Astrocyte of the cerebellum (primary cell): Measurements from ENCODE around the gene TRABD2A.

Source experiments
- DNase-seq: peaks from one replicate; pipeline ENCODE4 v3.0.0-alpha.2; 2011; ENCODE audit warnings: low read depth
- H3K4me3 ChIP-seq: 2 replicates; pipeline ENCODE4 v1.5.1; 2011; ENCODE audit warnings: mild to moderate bottlenecking, low read depth, low read length, moderate library complexity
- in situ Hi-C: cut with HindIII; loops from 2 replicates; pipeline ENCODE4 v1.10.0; 2017; ENCODE audit warnings: low sequenced_read_pairs
- TF ChIP-seq, protein P1 (sequence below): IDR thresholded peaks from 2 replicates; pipeline ENCODE4 v1.5.1; 2012; ENCODE audit warnings: low read length, low read depth, moderate library complexity, mild to moderate bottlenecking; ENCODE audit errors: missing control alignments

The TRABD2A gene

DNA sequence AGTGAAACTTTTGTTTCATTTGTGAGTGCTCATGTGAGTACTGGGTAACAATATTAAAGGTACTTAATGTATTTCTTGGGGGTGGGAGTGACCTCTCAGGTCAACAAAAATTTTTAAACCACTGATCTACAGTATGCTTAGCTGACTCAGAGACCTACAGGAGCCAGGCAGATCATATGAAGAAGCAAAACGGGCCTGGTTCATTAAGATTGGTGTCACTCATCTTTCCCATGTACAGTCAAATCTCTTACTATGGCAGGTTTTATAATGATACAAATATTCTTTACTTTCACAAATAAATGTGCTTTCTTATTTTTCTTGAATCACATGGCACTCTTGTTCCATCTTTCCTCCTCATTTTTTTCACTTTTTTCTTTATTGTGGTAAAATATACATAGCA lies 16.9 kb upstream of the TRABD2A start:
- no peak for DNase-seq
- TF ChIP-seq, protein P1, sequence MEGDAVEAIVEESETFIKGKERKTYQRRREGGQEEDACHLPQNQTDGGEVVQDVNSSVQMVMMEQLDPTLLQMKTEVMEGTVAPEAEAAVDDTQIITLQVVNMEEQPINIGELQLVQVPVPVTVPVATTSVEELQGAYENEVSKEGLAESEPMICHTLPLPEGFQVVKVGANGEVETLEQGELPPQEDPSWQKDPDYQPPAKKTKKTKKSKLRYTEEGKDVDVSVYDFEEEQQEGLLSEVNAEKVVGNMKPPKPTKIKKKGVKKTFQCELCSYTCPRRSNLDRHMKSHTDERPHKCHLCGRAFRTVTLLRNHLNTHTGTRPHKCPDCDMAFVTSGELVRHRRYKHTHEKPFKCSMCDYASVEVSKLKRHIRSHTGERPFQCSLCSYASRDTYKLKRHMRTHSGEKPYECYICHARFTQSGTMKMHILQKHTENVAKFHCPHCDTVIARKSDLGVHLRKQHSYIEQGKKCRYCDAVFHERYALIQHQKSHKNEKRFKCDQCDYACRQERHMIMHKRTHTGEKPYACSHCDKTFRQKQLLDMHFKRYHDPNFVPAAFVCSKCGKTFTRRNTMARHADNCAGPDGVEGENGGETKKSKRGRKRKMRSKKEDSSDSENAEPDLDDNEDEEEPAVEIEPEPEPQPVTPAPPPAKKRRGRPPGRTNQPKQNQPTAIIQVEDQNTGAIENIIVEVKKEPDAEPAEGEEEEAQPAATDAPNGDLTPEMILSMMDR, result no peak
- in situ Hi-C loops, result no loop called here
- H3K4me3 ChIP-seq, result no peak overlapping the region

DNA sequence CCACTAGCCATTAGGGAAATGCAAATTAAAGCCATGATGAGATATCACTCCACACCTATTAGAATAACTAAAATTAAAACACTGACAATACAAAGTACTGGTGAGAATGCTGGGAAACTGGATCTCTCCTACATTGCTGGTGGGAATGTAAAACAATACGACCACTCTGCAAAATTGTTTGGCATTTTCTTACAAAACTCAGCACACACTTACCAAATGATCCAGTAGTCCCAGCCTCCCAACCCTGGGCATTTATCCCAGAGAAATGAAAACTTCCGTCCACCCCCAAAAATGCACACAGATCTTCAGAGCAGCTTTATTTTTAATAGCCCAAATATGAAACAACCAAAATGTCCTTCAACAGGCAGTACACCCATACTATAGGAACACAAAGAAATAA lies 15.7 kb upstream of the TRABD2A start:
- DNase-seq, result no peak
- TF ChIP-seq, protein P1, result no peak
- no peak overlapping the region for H3K4me3 ChIP-seq
- in situ Hi-C loops, result no loop called here

DNA sequence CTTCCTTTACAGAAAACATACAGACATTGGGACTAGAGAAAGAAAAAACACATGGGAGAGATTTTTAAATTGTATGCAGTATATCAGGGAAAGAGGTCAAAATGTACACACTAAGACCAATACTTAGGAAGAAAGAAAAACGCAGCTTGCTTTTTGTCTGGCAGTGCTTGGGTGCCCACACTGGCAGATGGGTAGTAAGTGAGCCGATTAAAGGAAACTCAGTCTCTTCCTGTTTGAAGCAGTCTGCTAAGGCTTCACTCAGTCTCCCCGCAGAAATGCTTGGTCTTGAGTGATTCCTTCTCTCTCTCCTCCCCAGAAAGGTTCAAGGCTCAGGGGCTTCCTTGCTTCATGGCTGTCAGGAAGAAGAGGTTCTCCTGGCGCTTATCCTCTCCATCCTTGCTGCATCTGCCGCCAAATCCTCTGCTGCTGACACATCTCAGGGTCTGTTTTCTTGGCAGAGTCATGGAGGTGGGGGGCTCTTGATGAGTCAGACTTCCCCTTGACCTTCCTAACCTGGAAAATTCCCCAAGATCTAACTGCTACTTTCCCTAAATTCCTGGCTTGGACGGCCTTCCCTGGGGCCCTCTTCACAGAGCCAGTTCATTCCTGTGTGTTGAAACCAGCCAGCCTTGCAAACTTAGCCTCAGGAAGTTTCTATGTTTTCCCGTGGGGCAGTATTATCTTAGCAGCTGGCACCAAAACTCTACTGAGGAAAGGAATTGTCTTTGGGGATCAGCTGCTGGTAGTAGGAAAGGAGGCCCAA lies 14.1 kb upstream of the TRABD2A start:
- TF ChIP-seq, protein P1, result no peak
- in situ Hi-C loops, result no loop called here
- DNase-seq, result no peak
- no peak overlapping the region for H3K4me3 ChIP-seq

DNA sequence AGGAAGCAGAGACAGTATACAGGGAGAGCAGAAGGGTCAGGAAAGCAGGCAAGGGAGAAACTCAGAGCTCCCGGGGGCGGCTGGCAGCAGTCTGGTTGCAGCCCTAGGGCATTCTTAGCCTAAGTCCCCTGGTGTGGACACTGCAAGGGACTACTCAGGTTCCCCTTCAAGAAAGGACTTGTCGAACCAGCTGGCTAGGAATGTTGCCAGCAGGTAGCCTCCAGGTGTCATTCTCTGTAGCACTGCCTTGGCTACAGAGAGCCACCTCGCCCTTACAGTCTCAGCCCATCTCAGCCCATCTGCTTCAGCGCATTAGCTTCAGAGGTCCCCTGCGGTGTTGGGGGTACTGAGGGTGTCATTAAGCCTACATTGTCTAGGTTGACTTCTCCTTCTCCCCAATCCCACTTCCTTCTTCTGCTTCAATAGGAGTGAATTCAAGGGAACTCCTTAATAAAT lies 13.3 kb upstream of the TRABD2A start:
- H3K4me3 ChIP-seq, result no peak overlapping the region
- DNase-seq, result no peak
- TF ChIP-seq, protein P1, result no peak
- in situ Hi-C loops, result no loop called here

DNA sequence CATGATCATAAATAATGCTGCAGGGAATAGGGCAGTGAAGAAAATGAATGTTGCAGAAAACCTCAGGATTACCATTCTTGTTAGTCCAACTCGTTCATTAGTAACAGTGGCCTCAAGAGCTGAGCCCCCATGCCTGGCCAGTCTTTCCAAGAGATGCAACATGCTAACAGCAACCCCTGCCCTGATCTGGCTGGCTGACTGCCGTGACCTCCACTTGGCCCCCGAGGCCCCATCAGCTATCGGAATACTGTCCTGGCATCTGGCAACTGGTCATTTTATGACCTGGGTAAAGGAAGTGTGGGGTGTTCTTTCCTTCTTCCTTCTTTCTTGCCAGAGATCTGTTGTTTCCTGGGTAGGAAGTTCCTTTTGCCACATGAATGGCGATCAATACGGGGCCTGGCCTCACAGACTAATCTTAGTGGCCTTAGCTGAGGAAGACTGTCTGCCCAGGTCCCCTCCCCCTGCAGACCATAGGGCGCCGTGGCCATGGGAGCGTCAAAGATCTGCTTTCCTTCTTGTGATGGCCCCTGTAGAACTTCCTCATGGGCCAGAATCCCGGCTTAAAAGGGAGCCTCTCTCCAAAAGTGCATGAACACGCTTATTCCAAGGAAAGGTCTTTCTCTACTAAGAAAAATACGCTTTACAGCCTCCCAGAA lies 10.6 kb upstream of the TRABD2A start:
- DNase-seq, result no peak
- in situ Hi-C loops, result no loop called here
- TF ChIP-seq, protein P1, result no peak
- no peak overlapping the region for H3K4me3 ChIP-seq

DNA sequence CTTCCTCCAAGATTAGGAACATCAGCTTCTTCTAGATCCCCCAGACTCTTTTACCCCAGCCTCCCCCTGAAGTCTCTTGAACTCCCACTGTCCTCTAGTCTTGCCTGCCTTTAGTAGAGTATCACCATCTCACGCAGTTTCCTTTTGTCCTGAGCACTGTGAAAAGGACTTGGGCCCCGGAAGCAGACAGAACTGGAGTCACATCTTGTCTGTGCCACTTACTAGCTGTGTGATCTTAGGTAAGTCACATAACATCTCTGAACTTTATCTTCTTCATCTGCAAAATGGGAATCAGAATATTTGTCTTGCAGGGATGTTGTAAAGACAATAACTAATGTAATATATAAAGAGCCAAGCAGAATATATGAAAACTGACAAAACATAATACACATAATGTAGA lies 8.4 kb upstream of the TRABD2A start:
- in situ Hi-C loops, result no loop called here
- H3K4me3 ChIP-seq, result no peak overlapping the region
- no peak for DNase-seq
- TF ChIP-seq, protein P1, result no peak
